GM21381 (cell line): ENCODE results near the gene RASSF5.
"Not testable (repeated sequence)": the region's sequence is repeated elsewhere in the genome, so short reads cannot be mapped to it uniquely, and the experiment has no call there.

Experiments used
- ATAC-seq: cut with Tn5 transposase; IDR thresholded peaks from one replicate; pipeline ENCODE4 v1.9.1; 2021; ENCODE audit warnings: mild to moderate bottlenecking, moderate library complexity; ENCODE audit not compliant: unreplicated experiment

Gene RASSF5

GRCh38 chr1:206476058-206476457 lies 31.3 kb upstream of the RASSF5 start:
- ATAC-seq = no peak

- no peak for ATAC-seq
These were observed 30.7 kb upstream of the RASSF5 start for GRCh38 chr1:206476591-206476990.

DNA sequence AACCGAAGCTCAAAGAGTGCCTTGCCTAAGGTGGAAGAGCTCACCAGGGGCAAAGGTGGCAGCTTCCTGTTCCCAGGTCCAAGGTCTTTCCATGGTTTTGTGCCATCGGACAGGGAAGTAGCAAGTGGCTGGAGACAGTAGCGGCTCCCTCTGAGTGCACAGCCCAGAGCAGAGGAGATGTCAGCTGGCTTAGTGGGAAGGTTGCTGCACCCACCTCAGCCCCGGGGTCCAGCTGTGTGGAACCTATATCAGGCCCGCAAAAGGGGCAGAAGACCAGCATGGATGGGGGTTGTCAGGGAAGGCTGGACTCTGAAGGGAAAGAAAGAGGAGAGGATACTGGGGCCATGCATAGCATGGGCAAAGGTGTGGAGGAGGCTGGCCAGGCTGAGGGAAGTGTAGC lies 30.2 kb upstream of the RASSF5 start:
- ATAC-seq = no peak

DNA sequence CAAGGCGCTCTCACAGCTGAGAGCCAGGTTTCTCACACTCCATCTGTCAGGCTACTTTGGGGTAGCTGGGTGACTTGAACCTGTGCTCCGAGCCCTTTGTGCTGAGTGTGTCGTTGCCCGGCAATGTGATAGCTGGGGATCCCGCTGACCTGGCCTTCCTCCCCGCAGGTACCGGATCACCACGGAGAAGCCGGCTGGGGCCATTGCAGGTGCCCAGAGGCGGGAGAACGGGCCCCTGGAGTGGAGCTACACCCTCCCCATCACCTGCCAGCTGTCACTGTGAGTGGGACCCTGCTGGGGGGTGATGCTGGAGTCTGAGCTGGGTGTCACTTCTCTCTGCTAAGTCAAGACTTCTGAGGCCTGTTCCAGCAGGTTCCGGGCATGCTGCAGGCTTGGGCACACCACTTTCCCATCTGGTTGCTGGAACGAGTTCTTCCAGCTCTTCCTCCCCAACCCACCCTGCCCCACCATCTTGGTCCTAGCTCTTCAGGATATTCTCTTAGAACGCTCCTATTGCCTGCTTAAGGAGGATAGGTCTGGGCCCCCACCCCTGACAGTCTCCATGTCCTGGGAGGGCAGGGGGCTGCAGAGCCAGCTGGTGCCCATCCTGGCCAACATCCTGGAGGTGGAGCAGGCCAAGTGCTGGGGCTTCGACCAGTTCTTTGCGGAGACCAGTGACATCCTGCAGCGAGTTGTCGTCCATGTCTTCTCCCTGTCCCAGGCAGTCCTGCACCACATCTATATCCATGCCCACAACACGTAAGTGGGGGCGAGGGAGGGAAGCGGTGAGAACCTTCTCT lies 29.6 kb upstream of the RASSF5 start:
- ATAC-seq = no peak

GRCh38 chr1:206478746-206479145 lies 28.6 kb upstream of the RASSF5 start:
- no peak for ATAC-seq

- no peak for ATAC-seq
These were observed 27.9 kb upstream of the RASSF5 start for GRCh38 chr1:206479183-206480125.

DNA sequence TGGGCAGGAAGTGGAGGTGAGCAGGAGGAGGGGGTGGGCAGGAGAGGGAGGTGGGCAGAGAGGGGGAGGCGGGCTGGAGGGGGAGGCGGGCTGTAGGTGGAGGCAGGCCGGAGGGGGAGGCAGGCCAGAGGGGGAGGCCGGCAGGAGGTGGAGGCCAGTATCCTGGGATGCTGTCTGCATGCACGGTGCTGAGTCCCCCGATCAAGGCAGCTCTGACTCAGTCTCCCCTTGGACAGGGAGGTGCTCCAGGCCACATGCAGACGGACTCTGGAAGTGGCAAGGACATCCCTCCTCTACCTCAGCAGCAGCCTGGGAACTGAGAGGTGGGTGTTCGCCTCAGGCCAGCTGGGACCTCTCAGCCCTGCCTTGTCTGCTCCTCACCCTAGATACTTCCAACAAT lies 27.1 kb upstream of the RASSF5 start:
- no peak for ATAC-seq

DNA sequence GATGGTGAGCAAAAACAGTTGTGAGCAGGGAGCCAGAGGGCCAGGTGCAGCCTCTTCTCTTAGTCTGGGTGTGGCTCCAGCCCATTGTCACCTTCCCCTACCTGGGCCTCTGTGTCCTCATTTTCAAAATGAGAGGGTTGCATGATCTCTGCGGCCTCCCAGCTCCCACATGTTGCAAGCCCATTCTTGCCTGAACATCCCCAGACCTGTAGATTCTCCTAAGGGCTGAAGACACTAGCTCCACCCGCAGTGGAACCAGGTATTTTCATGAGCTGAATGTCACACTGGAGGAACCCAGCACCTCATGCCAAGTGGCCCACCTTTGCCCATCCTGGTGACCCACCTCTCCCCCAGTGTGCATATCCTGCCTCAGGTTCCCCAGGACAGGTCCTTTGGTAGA lies 24.7 kb upstream of the RASSF5 start:
- no peak for ATAC-seq

GRCh38 chr1:206483864-206484263 lies 23.5 kb upstream of the RASSF5 start:
- not testable (repeated sequence) for ATAC-seq

DNA sequence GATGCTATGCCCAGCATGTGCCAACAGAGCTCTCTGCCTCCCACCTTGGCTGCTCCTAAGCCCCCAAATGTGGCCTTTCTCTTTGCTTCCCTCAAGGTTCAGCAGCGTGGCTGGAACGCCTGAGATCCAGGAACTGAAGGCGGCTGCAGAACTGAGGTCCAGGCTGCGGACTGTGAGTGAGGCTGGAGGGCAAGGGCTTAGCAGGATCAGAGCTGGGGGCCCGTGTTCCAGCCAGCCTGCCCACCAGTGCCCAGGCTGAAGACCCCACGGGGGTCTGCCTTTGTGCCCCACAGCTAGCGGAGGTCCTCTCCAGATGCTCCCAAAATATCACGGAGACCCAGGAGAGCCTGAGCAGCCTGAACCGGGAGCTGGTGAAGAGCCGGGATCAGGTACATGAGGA lies 22.4 kb upstream of the RASSF5 start:
- ATAC-seq = no peak

DNA sequence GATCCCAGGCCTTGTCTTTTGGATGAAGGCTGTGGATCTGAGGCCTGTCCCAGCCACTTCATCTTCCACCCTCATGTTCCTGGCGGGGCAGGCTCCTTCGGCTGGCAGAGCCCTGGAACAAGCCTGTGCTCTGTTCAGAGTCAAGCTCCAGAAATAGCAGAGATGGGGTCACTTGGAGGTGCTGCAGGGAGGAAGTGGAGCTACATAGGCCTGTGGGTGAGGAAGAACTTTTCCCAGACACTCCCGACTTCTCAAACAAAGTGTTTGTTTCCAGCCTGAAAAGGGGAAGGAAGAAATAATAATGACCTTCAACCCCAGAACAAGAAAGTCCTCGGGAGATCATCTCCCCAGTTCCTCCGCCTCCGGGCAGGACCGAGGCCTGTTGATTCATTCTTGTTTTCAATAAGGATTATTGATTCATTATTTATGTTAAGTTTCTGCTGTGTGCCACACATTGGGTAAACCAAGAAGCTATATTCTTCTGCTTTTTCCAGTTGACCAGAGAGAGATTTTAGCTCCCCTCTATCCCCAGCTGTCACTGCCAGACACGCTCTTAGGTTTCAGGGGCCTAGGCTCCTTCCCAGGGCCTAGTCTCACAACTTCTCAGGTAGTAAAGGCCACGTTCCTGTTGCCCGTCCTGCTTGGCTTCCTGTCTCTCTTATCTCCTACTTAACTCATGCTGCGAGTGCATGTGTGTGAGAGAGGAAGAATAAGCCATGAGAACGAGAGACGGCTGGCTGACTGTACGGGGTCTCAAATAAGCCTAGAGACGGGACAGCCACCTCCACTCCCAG lies 20.1 kb upstream of the RASSF5 start:
- no peak for ATAC-seq

DNA sequence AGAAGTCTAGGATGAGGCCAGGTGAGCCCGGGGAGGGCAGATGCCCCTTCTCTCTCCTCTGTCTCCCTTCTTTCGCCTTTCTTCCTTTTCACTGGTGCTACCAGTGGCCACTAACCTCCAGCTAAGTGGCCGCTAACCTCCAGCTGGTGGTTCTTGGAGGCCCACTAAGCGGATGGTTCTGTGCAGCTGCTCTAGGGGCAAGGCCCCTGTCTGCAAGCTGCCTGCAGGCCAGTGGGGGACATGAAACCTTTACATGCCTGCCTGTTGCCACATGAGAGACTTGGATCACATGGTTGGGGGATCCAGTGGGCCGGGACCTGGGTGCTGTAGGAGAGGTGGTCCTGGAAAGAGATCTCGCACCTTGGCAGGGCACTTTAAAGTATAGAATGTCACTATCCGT lies 19.4 kb upstream of the RASSF5 start:
- no peak for ATAC-seq

DNA sequence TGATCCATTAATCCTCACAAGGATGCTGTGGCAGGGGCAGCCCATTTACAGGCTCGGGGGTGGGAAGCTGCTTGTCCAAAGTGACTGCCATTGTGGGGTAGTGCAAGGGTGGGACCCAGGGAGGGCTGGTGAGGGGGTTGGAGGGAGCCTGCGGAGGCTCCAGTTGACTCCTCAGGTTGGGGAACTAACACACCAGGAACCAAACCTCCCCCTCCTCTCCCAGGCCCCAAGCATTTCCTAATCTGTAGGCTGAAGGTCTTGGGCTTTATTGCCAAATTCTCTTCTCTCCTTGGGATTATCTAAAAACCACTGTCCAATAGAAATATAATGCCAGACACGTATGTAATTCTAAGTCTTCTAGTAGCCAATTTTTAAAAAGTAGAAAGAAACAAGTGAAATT lies 18.9 kb upstream of the RASSF5 start:
- ATAC-seq = no peak

- peak; percentile 62 for ATAC-seq
These were observed 17.2 kb upstream of the RASSF5 start for GRCh38 chr1:206489980-206490770.

DNA sequence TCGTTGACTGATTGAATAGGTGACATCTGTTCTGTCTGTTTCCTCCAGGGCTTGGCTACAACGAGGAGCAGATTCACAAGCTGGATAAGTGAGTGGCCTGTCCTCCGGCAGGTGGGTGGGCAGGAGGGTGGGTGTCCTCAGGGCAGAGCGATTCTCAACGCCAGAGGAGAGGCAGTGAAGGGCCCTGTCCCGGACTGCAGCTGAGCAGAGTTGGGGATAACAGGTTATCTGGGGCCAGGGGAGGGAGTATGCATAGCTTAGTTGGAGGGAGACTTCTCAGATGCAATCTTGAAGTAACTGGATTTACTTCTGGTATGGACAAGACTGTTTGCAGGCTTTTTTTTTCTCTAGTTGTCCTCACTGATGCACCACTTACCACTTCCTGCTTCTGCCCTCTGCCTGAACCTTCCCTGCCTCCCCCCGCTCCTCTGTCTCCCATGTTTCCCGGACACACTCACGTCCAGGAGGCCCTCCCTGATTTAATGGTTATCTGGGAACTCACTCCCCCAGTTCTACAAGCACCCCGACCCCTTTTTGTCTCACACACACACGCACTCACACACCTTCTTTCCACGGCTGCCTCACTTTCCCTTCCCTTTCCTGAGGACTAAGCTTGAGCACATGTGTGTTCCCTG lies 16.4 kb upstream of the RASSF5 start:
- ATAC-seq = no peak

DNA sequence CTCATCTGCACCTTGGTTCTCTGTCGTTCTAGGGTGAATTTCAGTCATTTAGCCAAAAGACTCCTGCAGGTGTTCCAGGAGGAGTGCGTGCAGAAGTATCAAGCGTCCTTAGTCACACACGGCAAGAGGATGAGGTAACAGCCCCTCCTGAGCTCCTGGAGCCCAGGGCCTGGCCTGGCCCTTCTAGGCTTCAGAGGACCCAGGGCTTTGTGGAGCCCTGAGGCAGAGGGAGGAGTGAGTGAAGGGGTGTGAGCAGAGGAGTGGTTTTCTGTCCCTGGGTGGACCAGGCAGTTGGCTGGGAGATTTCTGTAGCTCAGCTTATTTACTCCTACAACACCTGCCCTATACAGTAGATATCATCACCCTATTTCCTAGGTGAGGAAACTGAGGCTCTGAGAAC lies 15.7 kb upstream of the RASSF5 start:
- no peak for ATAC-seq

DNA sequence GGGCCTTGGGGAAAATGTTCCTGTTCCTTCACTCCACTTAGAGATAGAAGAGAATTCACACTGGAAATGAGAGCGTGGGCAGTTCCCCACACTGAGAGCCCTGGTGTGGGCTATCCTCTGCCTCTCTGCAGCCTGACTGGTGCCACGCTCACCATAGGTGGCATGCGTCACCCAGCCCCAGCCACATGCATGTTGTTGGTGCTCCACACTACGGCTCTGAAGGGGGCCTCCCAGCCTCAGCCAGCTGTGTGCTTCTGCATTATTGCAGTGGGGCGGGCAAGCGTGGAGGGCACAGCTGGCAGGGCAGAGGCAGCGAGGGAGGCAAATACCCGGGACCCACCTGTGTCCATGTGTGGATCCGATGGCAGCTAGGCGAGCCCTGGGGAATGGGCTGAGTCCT lies 14.7 kb upstream of the RASSF5 start:
- no peak for ATAC-seq

GRCh38 chr1:206493279-206493678 lies 14.1 kb upstream of the RASSF5 start:
- no peak for ATAC-seq

DNA sequence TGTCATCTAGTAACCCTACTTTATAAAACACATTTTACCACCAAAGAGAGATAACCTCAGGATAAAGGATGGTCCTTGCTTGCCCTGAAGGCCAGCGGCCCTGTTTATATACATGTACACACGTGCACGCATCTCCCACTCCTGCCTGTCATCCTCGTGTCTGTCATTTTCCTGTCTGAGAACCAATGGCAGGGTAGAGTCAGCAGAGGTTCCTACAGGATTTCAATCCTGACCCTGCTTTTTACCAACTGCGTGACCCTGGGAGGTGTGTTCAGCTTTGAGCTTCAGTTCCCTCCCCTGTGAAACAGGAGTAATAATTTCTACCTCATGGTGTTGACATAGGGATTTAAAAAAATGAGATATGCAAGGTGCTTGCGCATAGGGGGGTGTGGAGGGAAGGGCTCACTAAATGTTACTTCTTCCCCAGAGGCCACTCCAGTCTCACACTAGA lies 12.3 kb upstream of the RASSF5 start:
- no peak for ATAC-seq

DNA sequence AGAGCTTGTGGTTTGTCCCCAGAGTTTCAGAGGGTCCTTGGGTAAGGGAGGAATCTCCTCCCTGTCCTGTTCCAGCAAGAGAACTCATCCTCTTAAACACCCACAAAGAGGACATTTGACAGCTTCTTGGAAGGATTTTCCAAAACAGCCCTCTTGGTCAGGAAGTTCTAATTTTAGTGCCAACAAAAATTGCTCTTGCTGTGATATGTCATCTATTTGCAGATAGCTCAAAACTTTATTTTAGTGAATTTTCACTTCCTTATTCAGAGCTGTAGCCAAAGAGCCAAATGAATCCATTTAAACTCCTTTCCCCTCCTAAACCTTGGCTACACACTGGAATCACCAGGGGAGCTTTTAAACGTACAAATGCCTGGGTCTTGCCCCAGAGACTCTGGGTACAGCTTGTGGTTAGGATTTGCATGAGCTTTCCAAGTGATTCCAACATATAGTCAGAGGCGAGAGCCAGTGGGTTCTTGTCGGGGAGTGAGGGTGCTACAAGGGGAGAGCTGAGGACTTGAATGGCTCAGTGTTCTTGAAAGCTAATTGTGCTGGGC lies 11.8 kb upstream of the RASSF5 start:
- ATAC-seq = peak; percentile 21
